VCaP (cell line): ENCODE measurements around the gene IRF2.

ENCODE experiments used
- H3K27ac ChIP-seq: fragments of 450-650 bp; 2 replicates; pipeline ENCODE4 v1.5.1; 2017
- TF ChIP-seq, protein P1 (sequence below): fragments of 450-650 bp; conservative IDR thresholded peaks from 2 replicates; pipeline ENCODE4 v1.5.1; 2017; ENCODE audit warnings: mild to moderate bottlenecking, moderate library complexity

IRF2 gene

DNA sequence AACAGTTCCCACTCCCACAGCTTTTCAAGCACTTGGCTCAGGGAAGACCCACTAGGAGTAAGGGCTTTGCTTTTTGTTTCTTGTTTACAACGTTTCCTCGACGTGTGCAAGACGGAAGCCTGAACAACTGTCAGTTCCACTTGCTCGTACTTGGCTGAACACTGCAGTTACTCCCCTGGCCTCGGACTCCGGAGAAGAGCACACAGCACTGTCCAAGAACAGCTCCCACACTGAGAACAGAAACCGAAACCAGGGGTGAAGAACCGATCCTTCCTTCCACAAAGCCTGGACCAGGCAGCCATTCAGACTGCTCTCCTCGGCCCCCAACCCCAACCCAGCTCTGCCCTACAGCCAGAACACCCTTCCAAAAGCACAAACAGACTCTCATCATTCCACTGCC, 25.5 kb downstream of the IRF2 start:
- TF ChIP-seq, protein P1, sequence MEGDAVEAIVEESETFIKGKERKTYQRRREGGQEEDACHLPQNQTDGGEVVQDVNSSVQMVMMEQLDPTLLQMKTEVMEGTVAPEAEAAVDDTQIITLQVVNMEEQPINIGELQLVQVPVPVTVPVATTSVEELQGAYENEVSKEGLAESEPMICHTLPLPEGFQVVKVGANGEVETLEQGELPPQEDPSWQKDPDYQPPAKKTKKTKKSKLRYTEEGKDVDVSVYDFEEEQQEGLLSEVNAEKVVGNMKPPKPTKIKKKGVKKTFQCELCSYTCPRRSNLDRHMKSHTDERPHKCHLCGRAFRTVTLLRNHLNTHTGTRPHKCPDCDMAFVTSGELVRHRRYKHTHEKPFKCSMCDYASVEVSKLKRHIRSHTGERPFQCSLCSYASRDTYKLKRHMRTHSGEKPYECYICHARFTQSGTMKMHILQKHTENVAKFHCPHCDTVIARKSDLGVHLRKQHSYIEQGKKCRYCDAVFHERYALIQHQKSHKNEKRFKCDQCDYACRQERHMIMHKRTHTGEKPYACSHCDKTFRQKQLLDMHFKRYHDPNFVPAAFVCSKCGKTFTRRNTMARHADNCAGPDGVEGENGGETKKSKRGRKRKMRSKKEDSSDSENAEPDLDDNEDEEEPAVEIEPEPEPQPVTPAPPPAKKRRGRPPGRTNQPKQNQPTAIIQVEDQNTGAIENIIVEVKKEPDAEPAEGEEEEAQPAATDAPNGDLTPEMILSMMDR: no peak
- no peak overlapping the region for H3K27ac ChIP-seq

GRCh38 chr4:184448141-184448540, 26.2 kb downstream of the IRF2 start:
- no peak overlapping the region for H3K27ac ChIP-seq
- TF ChIP-seq, protein P1: no peak

DNA sequence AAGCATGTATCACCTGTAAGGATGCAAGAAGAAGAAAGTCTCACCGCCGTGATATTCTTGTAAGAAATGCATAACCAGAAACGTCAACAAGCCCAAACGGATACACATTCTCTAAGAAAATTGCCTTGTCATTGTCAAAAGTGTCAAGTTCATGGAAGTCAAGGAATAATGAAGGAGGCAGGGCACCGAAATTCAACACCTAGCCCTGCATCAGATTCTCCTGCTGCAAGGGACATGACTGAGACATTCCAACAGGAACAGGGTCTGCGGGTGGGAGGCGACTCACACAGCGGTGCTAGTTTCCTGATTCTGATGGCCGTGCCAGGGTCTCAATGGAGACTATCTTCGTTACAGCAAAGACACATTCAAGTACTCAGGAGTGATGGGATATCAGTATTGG, 26.7 kb downstream of the IRF2 start:
- TF ChIP-seq, protein P1: no peak
- no peak overlapping the region for H3K27ac ChIP-seq

- no peak overlapping the region for H3K27ac ChIP-seq
- TF ChIP-seq, protein P1: no peak
These were observed 28.2 kb downstream of the IRF2 start for GRCh38 chr4:184446132-184446658.

GRCh38 chr4:184444953-184445309, 29.4 kb downstream of the IRF2 start:
- no peak overlapping the region for H3K27ac ChIP-seq

DNA sequence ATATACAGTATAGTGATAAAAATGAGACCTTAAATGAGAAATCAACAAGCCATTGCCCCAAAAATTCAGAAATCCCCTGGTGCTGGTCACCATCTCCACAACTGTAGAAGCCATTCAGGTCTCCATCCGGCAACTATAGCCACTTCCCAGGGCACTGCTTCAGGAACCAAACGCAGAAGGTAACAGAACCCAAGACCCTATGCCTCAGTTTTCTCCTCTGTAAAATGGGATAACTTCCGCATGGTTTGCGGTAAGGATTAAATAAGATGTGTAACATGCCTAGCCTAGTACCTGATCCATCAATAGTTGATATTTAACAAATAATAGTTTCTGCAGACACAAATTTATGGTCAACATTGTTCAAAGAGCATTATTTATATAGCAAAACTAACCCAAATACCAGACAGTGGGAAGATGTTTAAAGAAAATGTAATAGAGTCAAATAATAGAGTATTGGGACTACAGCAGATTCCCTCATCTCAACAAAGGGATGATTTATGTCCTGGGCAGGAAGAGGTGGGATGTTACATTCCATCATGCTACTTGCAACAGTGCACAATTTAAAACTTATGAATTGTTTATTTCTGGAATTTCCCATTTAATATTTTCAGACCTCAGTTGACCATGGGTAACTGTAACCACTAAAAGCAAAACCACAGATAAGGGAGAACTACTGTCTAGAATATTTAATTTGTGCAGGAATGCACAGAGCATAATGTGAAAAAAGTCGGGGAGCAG, 30.0 kb downstream of the IRF2 start:
- H3K27ac ChIP-seq: no peak overlapping the region
- TF ChIP-seq, protein P1: no peak

More at GRCh38 chr4:184444953-184445309, 29.4 kb downstream of the IRF2 start:
- TF ChIP-seq, protein P1: no peak

- TF ChIP-seq, protein P1: no peak
- H3K27ac ChIP-seq: no peak overlapping the region
These were observed 31.0 kb downstream of the IRF2 start for GRCh38 chr4:184443318-184443717.
